Endodermal cell (in vitro differentiated cells): Measurements from ENCODE around the gene HUS1. TPM values are rescaled to one million over a fixed set of nuclear protein-coding genes. Genes with fewer than 3 reads are reported as not detected.
A peak's percentile ranks its signal among the peaks of the same experiment; 100 is the strongest.
"Not testable (repeated sequence)": the region's sequence is repeated elsewhere in the genome, so short reads cannot be mapped to it uniquely, and the experiment has no call there.

Source experiments
- DNase-seq: peaks from one replicate; pipeline ENCODE4 v3.0.0-alpha.2; 2017
- H3K27ac ChIP-seq: 2 replicates; pipeline ENCODE4 v1.5.1; 2013; ENCODE audit warnings: mild to moderate bottlenecking, low read depth, low read length, moderate library complexity
- H3K27me3 ChIP-seq: 2 replicates; pipeline ENCODE4 v1.6.1; 2013; ENCODE audit warnings: mild to moderate bottlenecking, low read length, moderate library complexity; ENCODE audit not compliant: insufficient read depth, control insufficient read depth, poor library complexity, severe bottlenecking
- H3K36me3 ChIP-seq: 2 replicates; pipeline ENCODE4 v1.7.0; 2013; ENCODE audit warnings: mild to moderate bottlenecking, low read length, moderate library complexity; ENCODE audit not compliant: control insufficient read depth, insufficient read depth
- H3K4me1 ChIP-seq: one replicate; pipeline ENCODE4 v1.7.0; 2013; ENCODE audit warnings: low read length; ENCODE audit not compliant: control insufficient read depth, insufficient read depth
- H3K4me3 ChIP-seq: 2 replicates; pipeline ENCODE4 v1.5.1; 2013; ENCODE audit warnings: mild to moderate bottlenecking, low read length, moderate library complexity
- H3K9ac ChIP-seq: 2 replicates; pipeline ENCODE4 v1.6.1; 2013; ENCODE audit warnings: mild to moderate bottlenecking, low read length, moderate library complexity; ENCODE audit not compliant: poor library complexity, severe bottlenecking; ENCODE audit errors: extremely low read depth
- H3K9me3 ChIP-seq: 2 replicates; pipeline ENCODE4 v1.6.1; 2013; ENCODE audit warnings: mild to moderate bottlenecking, low read length, moderate library complexity; ENCODE audit not compliant: control insufficient read depth
- H3K27ac Mint-ChIP-seq: 2 replicates; pipeline ENCODE4 v1.8.0; 2020; ENCODE audit warnings: mixed read lengths
- H3K27me3 Mint-ChIP-seq: 2 replicates; pipeline ENCODE4 v1.8.0; 2021; ENCODE audit warnings: mild to moderate bottlenecking, mixed read lengths; ENCODE audit not compliant: insufficient read depth
- H3K36me3 Mint-ChIP-seq: 2 replicates; pipeline ENCODE4 v1.8.0; 2020; ENCODE audit warnings: low read depth, mixed read lengths
- H3K4me1 Mint-ChIP-seq: 2 replicates; pipeline ENCODE4 v1.8.0; 2020; ENCODE audit warnings: mixed read lengths
- H3K4me3 Mint-ChIP-seq: 2 replicates; pipeline ENCODE4 v1.8.0; 2020; ENCODE audit warnings: mild to moderate bottlenecking, moderate library complexity, mixed read lengths
- H3K9me3 Mint-ChIP-seq: 2 replicates; pipeline ENCODE4 v1.8.0; 2020; ENCODE audit warnings: mild to moderate bottlenecking, mixed read lengths
- WGBS, 2 experiments: methylation state at CpG; one replicate each; pipeline versions ENCODE4 v1.1.5 to v1.1.7; 2013; ENCODE audit warnings: missing lambda C conversion rate in 2 of 2, mixed read lengths in 1 of 2; ENCODE audit not compliant: insufficient coverage in 1 of 2, insufficient read length in 1 of 2; 5-methylcytosine and 5-hydroxymethylcytosine counted together
- total RNA-seq, 2 donors: library from RNA; stranded (reverse); fragmentation: NEBNext Ultra II Directional in 1 of 2; extraction: Animal tissue kit (Norgen Biotek cat#: 25700) in 1 of 2; gene quantifications; 2 replicates in 1 of 2; 3 replicates in 1 of 2; pipeline ENCODE4 v1.2.1, GENCODE V29; 2021
- TF ChIP-seq, protein P1 (sequence below): fragments of 200-600 bp; sonication (generic); conservative IDR thresholded peaks from 2 replicates; pipeline ENCODE4 v1.5.0; 2021; ENCODE audit warnings: antibody characterized with exemption, mild to moderate bottlenecking

Gene HUS1
- total RNA-seq, 2 donors from 2014 or later: 37.0 to 42.5 TPM

DNA sequence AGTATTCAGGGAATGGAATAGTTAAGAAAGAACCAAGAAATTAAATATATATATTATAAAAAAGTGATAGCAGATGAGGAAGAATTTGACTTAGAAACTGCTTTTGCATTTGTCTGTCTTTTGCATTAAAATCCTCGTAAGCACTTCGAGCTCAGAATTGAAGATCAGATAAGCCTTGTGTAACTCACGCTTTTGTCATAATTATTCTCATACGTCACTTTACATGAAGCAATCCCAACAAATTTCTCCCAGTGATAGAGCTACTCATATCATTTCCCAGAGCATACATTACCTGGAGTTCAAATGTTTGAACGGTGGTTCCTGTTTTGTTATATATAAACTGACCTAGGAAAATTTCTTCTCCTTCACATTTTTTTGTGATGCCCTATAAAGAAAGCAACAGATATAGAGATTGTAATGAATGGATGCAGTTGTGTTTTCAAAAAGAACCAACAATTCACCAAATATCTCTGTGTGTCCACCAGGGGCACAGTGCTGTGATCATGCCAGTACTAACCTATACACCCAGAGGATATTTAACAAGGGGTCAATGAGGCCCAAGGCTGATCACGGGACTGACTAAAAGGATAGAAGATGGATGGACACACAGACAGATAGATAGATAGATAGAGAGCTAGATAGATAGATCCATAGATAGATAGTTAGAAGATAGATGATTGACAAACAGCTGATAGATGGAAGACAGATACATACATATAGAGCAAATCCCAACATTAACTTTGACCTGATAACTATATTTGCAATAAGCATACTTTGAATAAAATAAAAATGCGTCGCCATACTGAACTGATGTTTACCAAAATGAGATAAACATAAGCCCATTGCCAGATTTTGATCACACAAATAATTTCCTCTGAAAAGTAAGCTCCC is 9.3 kb upstream of the HUS1 start:
- no peaks in the 10 kb centered on the region for H3K36me3 Mint-ChIP-seq
- no peaks in the 10 kb centered on the region for H3K4me1 ChIP-seq
- DNase-seq: no peak
- H3K27ac Mint-ChIP-seq: no peak overlapping the region
- no peaks in the 10 kb centered on the region for H3K27me3 Mint-ChIP-seq
- TF ChIP-seq, protein P1, sequence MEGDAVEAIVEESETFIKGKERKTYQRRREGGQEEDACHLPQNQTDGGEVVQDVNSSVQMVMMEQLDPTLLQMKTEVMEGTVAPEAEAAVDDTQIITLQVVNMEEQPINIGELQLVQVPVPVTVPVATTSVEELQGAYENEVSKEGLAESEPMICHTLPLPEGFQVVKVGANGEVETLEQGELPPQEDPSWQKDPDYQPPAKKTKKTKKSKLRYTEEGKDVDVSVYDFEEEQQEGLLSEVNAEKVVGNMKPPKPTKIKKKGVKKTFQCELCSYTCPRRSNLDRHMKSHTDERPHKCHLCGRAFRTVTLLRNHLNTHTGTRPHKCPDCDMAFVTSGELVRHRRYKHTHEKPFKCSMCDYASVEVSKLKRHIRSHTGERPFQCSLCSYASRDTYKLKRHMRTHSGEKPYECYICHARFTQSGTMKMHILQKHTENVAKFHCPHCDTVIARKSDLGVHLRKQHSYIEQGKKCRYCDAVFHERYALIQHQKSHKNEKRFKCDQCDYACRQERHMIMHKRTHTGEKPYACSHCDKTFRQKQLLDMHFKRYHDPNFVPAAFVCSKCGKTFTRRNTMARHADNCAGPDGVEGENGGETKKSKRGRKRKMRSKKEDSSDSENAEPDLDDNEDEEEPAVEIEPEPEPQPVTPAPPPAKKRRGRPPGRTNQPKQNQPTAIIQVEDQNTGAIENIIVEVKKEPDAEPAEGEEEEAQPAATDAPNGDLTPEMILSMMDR: peak; percentile 77
- H3K9me3 Mint-ChIP-seq: peaks cover 8% of the 10 kb centered on the region
- H3K9me3 ChIP-seq: no peaks in the 10 kb centered on the region
- H3K9ac ChIP-seq: no peak overlapping the region
- H3K27me3 ChIP-seq: no peaks in the 10 kb centered on the region
- H3K4me3 Mint-ChIP-seq: no peak overlapping the region
- peaks cover 29% of the 10 kb centered on the region for H3K4me1 Mint-ChIP-seq
- no peak overlapping the region for H3K27ac ChIP-seq
- 89 to 91% methylated on average over 6 to 7 of the region's 8 CpGs for WGBS, 2 experiments
- no peaks in the 10 kb centered on the region for H3K36me3 ChIP-seq
- H3K4me3 ChIP-seq: no peak overlapping the region

DNA sequence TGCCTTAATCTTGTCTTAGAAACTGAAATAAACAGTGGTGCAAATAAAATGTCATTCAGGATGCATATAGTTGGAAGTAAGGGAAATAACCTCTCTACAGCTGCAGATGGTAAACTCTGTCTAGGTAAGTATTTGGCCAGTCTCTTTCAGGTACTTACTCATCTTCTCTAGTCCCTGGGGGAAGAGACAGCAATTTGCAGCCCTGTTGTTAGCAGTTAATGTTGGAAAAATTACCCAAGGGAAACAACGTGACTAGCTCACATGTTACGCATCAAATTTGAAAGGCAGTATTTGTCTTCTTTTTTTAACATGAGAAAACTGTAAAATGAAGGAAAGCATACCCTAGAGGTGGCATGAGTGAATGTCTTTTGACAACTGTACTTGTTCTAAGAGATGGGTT is 3.2 kb upstream of the HUS1 start:
- Mint-ChIP-seq H3K27me3 (no peaks in the 10 kb centered on the region), H3K36me3 (peaks cover 8% of the 10 kb centered on the region), H3K9me3 (no peaks in the 10 kb centered on the region), H3K4me3 (no peak overlapping the region), H3K4me1 (peaks cover 8% of the 10 kb centered on the region), H3K27ac (no peak overlapping the region)
- Histone ChIP-seq H3K4me1 (peaks cover 6% of the 10 kb centered on the region), H3K27me3 (no peaks in the 10 kb centered on the region), H3K4me3 (no peak overlapping the region), H3K27ac (no peak overlapping the region), H3K9ac (no peak overlapping the region), H3K9me3 (no peaks in the 10 kb centered on the region), H3K36me3 (peaks cover 9% of the 10 kb centered on the region)
- TF ChIP-seq, protein P1: peak; percentile 25
- DNase-seq: no peak
- WGBS, 2 experiments: 67 to 69% methylated on average over 2 of the region's 2 CpGs

DNA sequence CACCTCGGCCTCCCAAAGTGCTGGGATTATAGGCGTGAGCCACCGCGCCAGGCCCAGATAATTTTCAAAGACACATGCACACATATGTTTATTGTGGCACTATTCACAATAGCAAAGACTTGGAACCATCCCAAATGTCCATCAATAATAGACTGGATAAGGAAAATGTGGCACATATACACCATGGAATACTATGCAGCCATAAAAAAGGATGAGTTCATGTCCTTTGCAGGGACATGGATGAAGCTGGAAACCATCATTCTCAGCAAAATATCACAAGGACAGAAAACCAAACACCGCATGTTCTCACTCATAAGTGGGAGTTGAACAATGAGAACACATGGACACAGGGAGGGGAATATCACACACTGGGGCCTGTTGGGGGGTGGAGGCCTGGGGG is 1.2 kb upstream of the HUS1 start:
- not testable (repeated sequence) for H3K27ac Mint-ChIP-seq, H3K9me3 Mint-ChIP-seq, H3K9ac ChIP-seq, H3K4me1 Mint-ChIP-seq, H3K4me3 Mint-ChIP-seq, H3K27me3 Mint-ChIP-seq, DNase-seq, H3K27me3 ChIP-seq, H3K9me3 ChIP-seq, H3K4me1 ChIP-seq, H3K4me3 ChIP-seq, H3K27ac ChIP-seq
- H3K36me3 ChIP-seq: peaks cover 28% of the 10 kb centered on the region
- 83 to 98% methylated on average over 4 of the region's 5 CpGs for WGBS, 2 experiments
- peaks cover 25% of the 10 kb centered on the region for H3K36me3 Mint-ChIP-seq
